ENCODE measurements around the gene NSD2. TPM values are rescaled to one million over a fixed set of nuclear protein-coding genes. Genes with fewer than 3 reads are reported as not detected.
A peak's percentile ranks its signal among the peaks of the same experiment; 100 is the strongest.

NSD2 gene
- total and polyA plus RNA-seq, 3 experiments from 2014 or later = 9.0 to 152 (median 150) TPM

GRCh38 chr4:1972414-1972813 lies 101.2 kb downstream of the NSD2 start:
- H3K27ac Mint-ChIP-seq = peak overlapping the region in 2 of 8 donors; percentile 26 to 32
- Histone ChIP-seq H3K9me3 (ENCODE audit: low read length) (no peaks in the 10 kb centered on the region), H3K27ac (ENCODE audit: low read depth, low read length) (no peak overlapping the region), H3K4me3 (ENCODE audit: low read length) (no peak overlapping the region), H3K4me1 (ENCODE audit: insufficient read depth, low read length) (no peaks in the 10 kb centered on the region), H3K27me3 (ENCODE audit: insufficient read depth, low read length, poor library complexity, severe bottlenecking) (no peaks in the 10 kb centered on the region), H3K36me3 (ENCODE audit: insufficient read depth, low read length) (peaks cover 9% of the 10 kb centered on the region)
- ChIA-PET POLR2A (no interaction called here), CTCF (no interaction called here)
- H3K36me3 Mint-ChIP-seq = peaks cover 0 to 75% (median 7%) of the 10 kb centered on the region in 3 donors
- peak in 1 of 5 donors; percentile 9 for DNase-seq
- H3K4me1 Mint-ChIP-seq = peaks cover 0 to 3% (median 0%) of the 10 kb centered on the region in 3 donors
- H3K4me3 Mint-ChIP-seq = no peak overlapping the region
- no peaks in the 10 kb centered on the region for H3K27me3 Mint-ChIP-seq
- no peaks in the 10 kb centered on the region for H3K9me3 Mint-ChIP-seq

- ChIA-PET CTCF (no interaction called here), POLR2A (no interaction called here)
- Histone ChIP-seq H3K4me3 (ENCODE audit: low read length) (no peak overlapping the region), H3K27me3 (ENCODE audit: insufficient read depth, low read length, poor library complexity, severe bottlenecking) (no peaks in the 10 kb centered on the region), H3K4me1 (ENCODE audit: insufficient read depth, low read length) (no peaks in the 10 kb centered on the region), H3K36me3 (ENCODE audit: insufficient read depth, low read length) (peaks cover 9% of the 10 kb centered on the region), H3K9me3 (ENCODE audit: low read length) (no peaks in the 10 kb centered on the region), H3K27ac (ENCODE audit: low read depth, low read length) (no peak overlapping the region)
- peaks cover 0 to 77% (median 6%) of the 10 kb centered on the region in 3 donors for H3K36me3 Mint-ChIP-seq
- peaks cover 0 to 3% (median 0%) of the 10 kb centered on the region in 3 donors for H3K4me1 Mint-ChIP-seq
- no peak overlapping the region for H3K4me3 Mint-ChIP-seq
- peak overlapping the region in 2 of 8 donors; percentile 31 to 68 for H3K27ac Mint-ChIP-seq
- H3K9me3 Mint-ChIP-seq = no peaks in the 10 kb centered on the region
- no peaks in the 10 kb centered on the region for H3K27me3 Mint-ChIP-seq
- DNase-seq = peak in 1 of 5 donors; percentile 40
Observed at GRCh38 chr4:1973218-1973617, 102.0 kb downstream of the NSD2 start.

GRCh38 chr4:1973661-1974060 lies 102.5 kb downstream of the NSD2 start:
- Mint-ChIP-seq H3K27me3 (no peaks in the 10 kb centered on the region), H3K36me3 (peaks cover 0 to 78% (median 6%) of the 10 kb centered on the region in 3 donors), H3K4me1 (peaks cover 0 to 3% (median 0%) of the 10 kb centered on the region in 3 donors), H3K27ac (peak overlapping the region in 1 of 8 donors; percentile 67), H3K4me3 (no peak overlapping the region), H3K9me3 (no peaks in the 10 kb centered on the region)
- CTCF ChIA-PET = no interaction called here
- Histone ChIP-seq H3K27ac (ENCODE audit: low read depth, low read length) (no peak overlapping the region), H3K9me3 (ENCODE audit: low read length) (no peaks in the 10 kb centered on the region), H3K4me1 (ENCODE audit: insufficient read depth, low read length) (no peaks in the 10 kb centered on the region), H3K36me3 (ENCODE audit: insufficient read depth, low read length) (peaks cover 9% of the 10 kb centered on the region), H3K4me3 (ENCODE audit: low read length) (no peak overlapping the region), H3K27me3 (ENCODE audit: insufficient read depth, low read length, poor library complexity, severe bottlenecking) (no peaks in the 10 kb centered on the region)
- POLR2A ChIA-PET = no interaction called here
- peak in 1 of 5 donors; percentile 39 for DNase-seq

- Histone ChIP-seq H3K27ac (ENCODE audit: low read depth, low read length) (no peak overlapping the region), H3K4me3 (ENCODE audit: low read length) (no peak overlapping the region), H3K27me3 (ENCODE audit: insufficient read depth, low read length, poor library complexity, severe bottlenecking) (no peaks in the 10 kb centered on the region), H3K36me3 (ENCODE audit: insufficient read depth, low read length) (peaks cover 9% of the 10 kb centered on the region), H3K4me1 (ENCODE audit: insufficient read depth, low read length) (no peaks in the 10 kb centered on the region), H3K9me3 (ENCODE audit: low read length) (no peaks in the 10 kb centered on the region)
- Mint-ChIP-seq H3K27me3 (no peaks in the 10 kb centered on the region), H3K4me1 (peaks cover 0 to under 1% (median 0%) of the 10 kb centered on the region in 3 donors), H3K27ac (no peak overlapping the region), H3K4me3 (no peak overlapping the region), H3K9me3 (no peaks in the 10 kb centered on the region), H3K36me3 (peaks cover 5 to 80% (median 11%) of the 10 kb centered on the region in 3 donors)
- POLR2A ChIA-PET = no interaction called here
- CTCF ChIA-PET = no interaction called here
- no peak for DNase-seq
Observed at GRCh38 chr4:1974840-1975239, 103.6 kb downstream of the NSD2 start.

- Mint-ChIP-seq H3K4me1 (no peaks in the 10 kb centered on the region), H3K36me3 (peaks cover 5 to 80% (median 14%) of the 10 kb centered on the region in 3 donors), H3K9me3 (no peaks in the 10 kb centered on the region), H3K4me3 (no peak overlapping the region), H3K27me3 (no peaks in the 10 kb centered on the region), H3K27ac (no peak overlapping the region)
- ChIA-PET POLR2A (no interaction called here), CTCF (no interaction called here)
- H3K27me3 ChIP-seq (ENCODE audit: insufficient read depth, low read length, poor library complexity, severe bottlenecking) = no peaks in the 10 kb centered on the region
- H3K4me3 ChIP-seq (ENCODE audit: low read length) = no peak overlapping the region
- H3K27ac ChIP-seq (ENCODE audit: low read depth, low read length) = no peak overlapping the region
- H3K9me3 ChIP-seq (ENCODE audit: low read length) = no peaks in the 10 kb centered on the region
- H3K4me1 ChIP-seq (ENCODE audit: insufficient read depth, low read length) = no peaks in the 10 kb centered on the region
- peak in 1 of 5 donors; percentile 40 for DNase-seq
- H3K36me3 ChIP-seq (ENCODE audit: insufficient read depth, low read length) = peaks cover 9% of the 10 kb centered on the region
Observed at GRCh38 chr4:1975391-1975801, 104.2 kb downstream of the NSD2 start.

- H3K4me3 ChIP-seq (ENCODE audit: low read length) = no peak overlapping the region
- Mint-ChIP-seq H3K36me3 (peaks cover 5 to 82% (median 16%) of the 10 kb centered on the region in 3 donors), H3K27ac (no peak overlapping the region)
Observed at GRCh38 chr4:1975880-1976279, 104.7 kb downstream of the NSD2 start.

GRCh38 chr4:1976416-1977352 lies 105.5 kb downstream of the NSD2 start:
- Mint-ChIP-seq H3K27ac (no peak overlapping the region), H3K4me1 (no peaks in the 10 kb centered on the region), H3K9me3 (no peaks in the 10 kb centered on the region), H3K4me3 (no peak overlapping the region), H3K27me3 (no peaks in the 10 kb centered on the region), H3K36me3 (peaks cover 5 to 86% (median 13%) of the 10 kb centered on the region in 3 donors)
- Histone ChIP-seq H3K27me3 (ENCODE audit: insufficient read depth, low read length, poor library complexity, severe bottlenecking) (no peaks in the 10 kb centered on the region), H3K36me3 (ENCODE audit: insufficient read depth, low read length) (peaks cover 12% of the 10 kb centered on the region), H3K4me3 (ENCODE audit: low read length) (no peak overlapping the region), H3K4me1 (ENCODE audit: insufficient read depth, low read length) (no peaks in the 10 kb centered on the region), H3K27ac (ENCODE audit: low read depth, low read length) (no peak overlapping the region), H3K9me3 (ENCODE audit: low read length) (no peaks in the 10 kb centered on the region)
- ChIA-PET POLR2A (no interaction called here), CTCF (no interaction called here)
- no peak for DNase-seq

More at GRCh38 chr4:1975880-1976279, 104.7 kb downstream of the NSD2 start:
- POLR2A ChIA-PET = no interaction called here
- H3K4me3 Mint-ChIP-seq = no peak overlapping the region
- CTCF ChIA-PET = no interaction called here
- no peaks in the 10 kb centered on the region for H3K4me1 Mint-ChIP-seq
- no peak for DNase-seq
- H3K27me3 ChIP-seq (ENCODE audit: insufficient read depth, low read length, poor library complexity, severe bottlenecking) = no peaks in the 10 kb centered on the region
- no peak overlapping the region for H3K27ac ChIP-seq (ENCODE audit: low read depth, low read length)
- no peaks in the 10 kb centered on the region for H3K27me3 Mint-ChIP-seq
- H3K9me3 ChIP-seq (ENCODE audit: low read length) = no peaks in the 10 kb centered on the region
- no peaks in the 10 kb centered on the region for H3K9me3 Mint-ChIP-seq
- H3K36me3 ChIP-seq (ENCODE audit: insufficient read depth, low read length) = peaks cover 9% of the 10 kb centered on the region
- no peaks in the 10 kb centered on the region for H3K4me1 ChIP-seq (ENCODE audit: insufficient read depth, low read length)

GRCh38 chr4:1978226-1978625 lies 107.0 kb downstream of the NSD2 start:
- H3K27ac ChIP-seq (ENCODE audit: low read depth, low read length) = no peak overlapping the region
- H3K4me3 ChIP-seq (ENCODE audit: low read length) = no peak overlapping the region
- ChIA-PET CTCF (no interaction called here), POLR2A (no interaction called here)
- no peaks in the 10 kb centered on the region for H3K27me3 ChIP-seq (ENCODE audit: insufficient read depth, low read length, poor library complexity, severe bottlenecking)
- Mint-ChIP-seq H3K4me3 (no peak overlapping the region), H3K9me3 (no peaks in the 10 kb centered on the region), H3K27me3 (no peaks in the 10 kb centered on the region), H3K36me3 (peaks cover 5 to 91% (median 19%) of the 10 kb centered on the region in 3 donors), H3K4me1 (peaks cover 0 to 2% (median 0%) of the 10 kb centered on the region in 3 donors), H3K27ac (peak overlapping the region in 1 of 8 donors; percentile 78)
- H3K4me1 ChIP-seq (ENCODE audit: insufficient read depth, low read length) = no peaks in the 10 kb centered on the region
- H3K9me3 ChIP-seq (ENCODE audit: low read length) = no peaks in the 10 kb centered on the region
- DNase-seq = no peak
- H3K36me3 ChIP-seq (ENCODE audit: insufficient read depth, low read length) = peaks cover 14% of the 10 kb centered on the region

Data from CD8-positive, alpha-beta memory T cell (primary cell).